Testis (tissue), 2 donors: ENCODE measurements around the gene ACVRL1.

ENCODE experiments used
- POLR2A ChIP-seq: fragments of 450-650 bp; IDR thresholded peaks from one replicate; pipeline ENCODE4 v1.6.1; 2017; ENCODE audit warnings: antibody characterized with exemption, mild to moderate bottlenecking, moderate library complexity
- TF ChIP-seq, protein P1 (sequence below), 3 experiments: fragments of 450-650 bp in 2 of 3; fragments of 200-600 bp in 1 of 3; sonication (generic) in 1 of 3; IDR thresholded peaks; one replicate each; pipeline ENCODE4 v1.5.1; 2016 to 2019; ENCODE audit warnings: antibody characterized with exemption in 3 of 3, mild to moderate bottlenecking in 2 of 3, moderate library complexity in 1 of 3

DNA sequence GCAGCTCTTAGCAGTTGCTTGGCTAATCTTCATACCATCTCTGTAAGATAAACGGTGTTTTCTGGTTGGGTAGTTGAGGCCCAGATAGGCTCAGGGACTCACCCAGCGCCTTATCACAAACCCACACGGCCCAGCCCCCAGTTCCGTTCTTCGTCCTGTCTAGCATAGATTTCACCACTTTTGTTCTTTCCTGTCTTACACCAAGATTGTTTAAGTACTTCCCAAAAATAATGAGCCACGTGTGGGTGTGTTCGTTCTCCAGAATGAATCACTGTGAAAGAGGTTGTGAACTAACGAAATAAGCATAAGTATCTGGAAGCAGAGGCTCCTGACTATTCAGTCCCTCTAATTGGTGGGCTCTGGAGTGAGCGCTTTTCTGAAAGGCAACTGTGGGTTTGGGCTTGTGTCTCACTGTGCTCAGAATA is 65.6 kb downstream of the ACVRL1 start:
- TF ChIP-seq, protein P1, sequence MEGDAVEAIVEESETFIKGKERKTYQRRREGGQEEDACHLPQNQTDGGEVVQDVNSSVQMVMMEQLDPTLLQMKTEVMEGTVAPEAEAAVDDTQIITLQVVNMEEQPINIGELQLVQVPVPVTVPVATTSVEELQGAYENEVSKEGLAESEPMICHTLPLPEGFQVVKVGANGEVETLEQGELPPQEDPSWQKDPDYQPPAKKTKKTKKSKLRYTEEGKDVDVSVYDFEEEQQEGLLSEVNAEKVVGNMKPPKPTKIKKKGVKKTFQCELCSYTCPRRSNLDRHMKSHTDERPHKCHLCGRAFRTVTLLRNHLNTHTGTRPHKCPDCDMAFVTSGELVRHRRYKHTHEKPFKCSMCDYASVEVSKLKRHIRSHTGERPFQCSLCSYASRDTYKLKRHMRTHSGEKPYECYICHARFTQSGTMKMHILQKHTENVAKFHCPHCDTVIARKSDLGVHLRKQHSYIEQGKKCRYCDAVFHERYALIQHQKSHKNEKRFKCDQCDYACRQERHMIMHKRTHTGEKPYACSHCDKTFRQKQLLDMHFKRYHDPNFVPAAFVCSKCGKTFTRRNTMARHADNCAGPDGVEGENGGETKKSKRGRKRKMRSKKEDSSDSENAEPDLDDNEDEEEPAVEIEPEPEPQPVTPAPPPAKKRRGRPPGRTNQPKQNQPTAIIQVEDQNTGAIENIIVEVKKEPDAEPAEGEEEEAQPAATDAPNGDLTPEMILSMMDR (IDR thresholded peaks at IDR 0.05) = no peak
- TF ChIP-seq POLR2A = no peak
